GM18909 (cell line): ENCODE measurements around the gene THRSP.
A peak's percentile ranks its signal among the peaks of the same experiment; 100 is the strongest.
"Not testable (repeated sequence)": the region's sequence is repeated elsewhere in the genome, so short reads cannot be mapped to it uniquely, and the experiment has no call there.

Source experiments
- ATAC-seq: cut with Tn5 transposase; IDR thresholded peaks from one replicate; pipeline ENCODE4 v1.9.1; 2021; ENCODE audit warnings: mild to moderate bottlenecking; ENCODE audit not compliant: unreplicated experiment, poor library complexity

The THRSP gene

DNA sequence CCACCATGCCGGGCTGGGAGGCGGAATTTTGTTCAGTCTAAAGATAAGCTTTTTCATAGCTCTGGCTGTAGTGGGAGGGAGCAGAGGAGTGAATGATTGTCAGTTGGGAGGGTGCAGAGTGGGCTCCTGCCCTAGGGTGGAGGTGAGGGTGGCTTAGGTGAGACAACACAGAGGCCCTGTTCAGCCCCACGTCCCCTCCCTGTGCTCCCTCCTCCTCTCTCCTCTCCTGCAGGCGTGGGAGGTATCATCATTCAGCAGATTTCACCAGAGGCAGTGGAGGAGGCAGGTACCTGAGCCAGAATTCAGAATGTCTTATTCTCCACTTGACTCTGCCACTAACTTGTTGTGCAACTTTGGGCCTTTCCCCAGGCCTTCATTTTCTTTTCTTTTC is 1.7 kb upstream of the THRSP start:
- ATAC-seq, result no peak

DNA sequence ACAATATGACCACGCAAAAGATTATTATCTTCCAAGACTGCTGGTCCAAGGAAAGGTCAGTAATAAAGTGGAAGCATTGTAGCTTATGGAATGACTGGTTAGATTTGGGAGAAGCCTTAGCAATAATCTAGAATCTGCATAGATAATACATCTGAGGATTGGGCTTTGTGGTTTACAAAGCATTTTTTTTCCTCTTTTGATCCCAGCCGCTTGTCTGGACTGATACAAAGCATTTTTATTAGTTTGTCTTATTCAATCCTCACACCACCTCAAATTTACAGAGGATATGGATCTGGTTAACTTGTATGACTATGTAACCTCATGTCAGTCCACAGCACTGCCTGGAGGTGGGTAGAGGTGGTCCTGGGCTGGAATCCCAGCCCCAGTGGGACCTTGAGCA is 990 bp upstream of the THRSP start:
- ATAC-seq, result no peak

DNA sequence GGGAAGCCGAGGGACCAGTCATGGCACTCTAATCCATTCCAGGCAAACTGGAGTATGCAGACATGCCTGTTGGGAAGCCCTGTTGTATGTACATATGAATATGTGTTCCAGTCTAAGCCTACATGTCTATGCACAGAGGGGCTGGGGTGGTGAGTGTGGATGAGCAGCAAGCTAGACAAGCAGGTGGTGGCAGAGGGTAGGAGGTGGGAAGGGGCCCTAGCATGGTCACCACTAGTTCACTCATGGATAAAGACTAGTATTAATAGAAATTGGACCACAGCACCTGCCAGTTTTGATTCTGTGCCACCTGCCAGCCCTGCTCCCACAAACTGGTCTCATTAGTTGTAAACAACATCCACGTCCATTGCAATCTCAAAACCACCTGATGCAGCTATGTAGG is 1.5 kb downstream of the THRSP start:
- no peak for ATAC-seq

DNA sequence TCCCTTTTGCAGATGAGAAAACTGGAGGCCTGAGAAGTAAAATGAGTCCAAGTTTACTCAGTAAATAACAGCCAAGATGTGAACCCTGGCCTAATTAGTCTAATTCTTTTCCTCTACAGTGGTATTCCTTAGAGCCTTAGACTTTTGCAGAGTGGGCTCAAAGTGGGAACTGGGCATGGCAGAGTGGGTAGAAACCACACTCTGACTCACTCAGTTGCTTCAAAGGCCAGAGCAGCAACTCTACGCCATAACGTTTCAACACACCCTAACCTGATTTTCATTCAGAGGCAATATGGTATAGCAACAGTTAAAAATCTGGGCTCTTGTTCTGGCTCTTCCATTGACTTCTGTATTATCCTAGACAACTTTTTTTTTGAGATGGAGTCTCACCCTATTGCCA is 2.8 kb downstream of the THRSP start:
- ATAC-seq, result no peak

DNA sequence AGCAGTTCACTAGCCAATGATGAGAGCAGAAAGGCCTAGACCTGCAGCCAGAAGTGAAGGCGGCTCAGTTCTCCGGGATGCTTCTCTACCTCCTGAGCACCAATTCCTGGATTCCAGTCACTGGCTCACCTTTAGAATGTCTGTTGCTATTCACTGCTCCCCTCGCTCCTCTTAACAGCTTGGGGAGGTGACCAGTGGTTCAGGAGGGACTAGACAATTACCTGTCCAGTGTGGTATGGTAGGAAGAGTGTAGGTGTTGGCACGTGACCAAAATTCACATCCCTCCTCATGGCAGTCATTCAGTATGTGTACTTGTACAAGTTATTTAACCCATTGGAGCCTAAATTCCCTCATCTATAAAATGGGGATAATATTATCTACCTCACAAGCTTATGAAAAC is 4.0 kb downstream of the THRSP start:
- ATAC-seq, result no peak

DNA sequence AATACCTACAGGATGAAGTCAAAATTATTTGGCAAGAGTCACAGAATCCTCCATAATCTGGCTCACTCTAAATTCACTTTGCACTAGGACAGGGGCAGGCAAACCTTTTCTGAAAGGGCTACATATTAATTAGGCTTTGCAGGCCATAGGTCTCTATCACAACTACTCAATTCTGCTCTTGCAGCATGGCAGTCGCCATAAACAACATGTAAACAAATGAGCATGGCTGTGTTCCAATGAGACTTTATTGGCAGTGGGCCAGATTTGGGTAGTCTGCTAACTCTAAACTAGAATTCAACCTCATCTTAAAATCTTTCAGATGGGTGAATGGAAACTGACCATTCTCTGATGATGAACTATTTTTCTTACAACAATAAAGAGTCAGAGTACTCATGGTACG is 5.8 kb downstream of the THRSP start:
- no peak for ATAC-seq

DNA sequence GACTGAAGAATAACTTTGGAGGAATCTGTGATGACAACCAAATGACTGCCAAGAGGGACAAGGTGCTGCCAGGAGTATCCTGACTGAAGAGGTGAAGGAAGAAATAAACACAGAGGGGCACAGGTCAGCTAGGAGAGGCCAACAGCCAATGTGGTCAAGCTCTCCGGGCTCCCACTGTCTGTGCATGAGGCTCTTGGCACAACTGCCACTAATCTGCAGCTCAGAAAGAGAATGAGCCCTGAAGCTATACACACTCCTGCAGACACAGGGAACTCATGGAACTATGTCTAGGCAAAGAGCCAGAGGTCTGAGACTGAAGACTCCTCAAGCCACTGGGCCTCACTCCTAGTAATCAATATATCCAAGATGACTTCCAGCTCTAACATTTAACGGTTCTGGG is 7.0 kb downstream of the THRSP start:
- no peak for ATAC-seq

DNA sequence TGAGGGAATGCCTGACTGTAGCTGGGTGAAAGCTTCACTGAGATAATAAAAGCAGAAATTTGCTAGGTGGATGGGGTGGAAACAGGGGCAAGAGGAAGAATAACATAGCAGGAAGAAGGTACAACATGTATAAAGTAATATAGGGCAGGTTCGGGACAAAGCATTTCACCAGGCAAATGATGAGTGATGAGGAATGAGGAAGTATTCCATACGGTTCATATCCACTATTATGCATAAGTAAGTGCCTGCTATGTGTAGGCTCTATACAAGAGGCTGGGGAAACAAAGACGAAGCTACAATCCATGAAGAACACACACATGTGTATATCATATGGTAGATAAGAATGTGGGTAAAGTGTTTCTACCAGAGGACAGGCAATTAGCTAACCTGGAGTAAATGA is 8.1 kb downstream of the THRSP start:
- ATAC-seq, result no peak

DNA sequence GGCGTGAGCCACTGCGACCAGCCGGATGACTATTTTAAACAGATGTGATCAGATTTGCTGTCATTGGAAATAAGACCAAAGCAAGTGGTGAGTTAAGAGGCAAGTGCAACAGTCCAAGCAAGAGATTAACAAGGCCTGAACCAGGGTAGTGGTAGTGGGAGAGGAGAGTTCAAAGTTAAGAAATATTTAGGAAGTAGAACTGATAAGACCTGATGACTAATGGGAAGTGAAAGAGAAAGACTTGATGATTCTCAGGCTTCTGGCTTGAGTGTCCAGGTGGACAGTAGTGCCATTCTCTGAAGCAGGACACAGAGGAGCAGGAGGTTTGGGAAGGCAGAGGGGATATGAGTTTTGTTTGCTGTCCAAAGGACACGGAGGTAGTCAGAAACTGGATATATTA is 8.8 kb downstream of the THRSP start:
- ATAC-seq, result no peak

DNA sequence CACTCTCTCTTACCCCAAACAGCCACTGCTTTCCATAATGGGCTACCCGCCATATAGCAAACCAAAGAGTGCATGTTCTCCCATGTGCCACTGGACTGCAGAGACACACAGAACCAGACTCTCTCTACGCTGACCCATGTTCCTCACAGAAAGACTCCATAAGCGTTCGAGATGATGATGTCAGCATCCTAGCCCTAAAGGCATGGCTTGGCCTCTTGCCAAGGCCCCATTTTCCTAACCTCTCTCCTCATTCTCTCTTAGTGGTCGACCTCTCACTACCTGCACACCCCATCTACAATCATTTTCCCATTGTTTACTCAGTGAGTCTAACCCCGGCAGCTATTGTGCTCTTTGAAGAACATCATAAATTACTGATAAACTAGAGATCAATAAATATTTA is 11.1 kb downstream of the THRSP start:
- ATAC-seq, result no peak

DNA sequence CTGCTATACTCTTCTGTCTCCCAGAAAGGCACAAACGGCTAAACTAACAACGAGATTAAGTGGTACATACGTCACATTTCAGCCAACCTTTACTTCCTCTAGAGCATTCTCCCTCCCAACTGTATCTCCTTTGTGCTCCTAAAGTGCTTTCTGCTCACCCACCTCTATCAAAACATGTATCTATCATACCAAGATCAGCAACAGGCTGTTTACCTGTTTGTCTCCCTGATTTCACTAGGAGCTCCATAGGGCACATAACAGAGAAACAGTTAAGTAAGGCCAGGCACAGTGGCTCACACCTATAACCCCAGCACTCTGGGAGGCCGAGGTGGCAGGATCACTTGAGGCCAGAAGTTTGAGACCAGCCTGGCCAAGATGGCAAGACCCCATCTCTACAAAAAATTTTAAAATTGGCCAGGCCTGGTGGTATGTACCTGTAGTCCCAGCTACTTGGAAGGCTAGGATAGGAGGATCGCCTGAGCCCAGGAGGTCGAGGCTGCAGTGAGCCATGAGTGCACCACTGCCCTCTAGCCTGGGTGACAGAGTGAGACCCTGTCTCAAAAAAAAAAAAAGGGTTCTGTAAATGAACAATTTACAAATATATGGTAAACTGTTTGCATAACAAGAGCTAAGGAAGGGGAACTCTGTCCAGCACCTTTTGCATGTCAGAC is 13.2 kb downstream of the THRSP start:
- no peak for ATAC-seq

DNA sequence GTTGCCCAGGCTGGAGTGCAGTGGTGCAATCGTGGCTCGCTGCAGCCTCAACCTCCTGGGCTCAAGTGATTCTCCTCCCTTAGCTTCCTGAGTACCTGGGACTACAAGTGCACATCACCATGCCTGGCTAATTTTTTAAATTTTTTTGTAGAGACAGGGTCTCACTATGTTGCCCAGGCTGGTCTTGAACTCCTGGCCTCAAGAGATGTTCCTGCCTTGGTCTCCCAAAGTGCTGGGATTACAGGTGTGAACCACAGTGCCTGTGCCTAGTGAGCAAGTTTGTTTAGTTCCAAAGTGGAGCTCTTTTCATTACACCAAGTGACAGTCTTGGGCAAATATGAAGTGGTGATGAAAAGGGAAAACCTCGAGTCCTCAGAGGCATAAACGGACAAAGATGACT is 13.9 kb downstream of the THRSP start:
- ATAC-seq, result not testable (repeated sequence)

DNA sequence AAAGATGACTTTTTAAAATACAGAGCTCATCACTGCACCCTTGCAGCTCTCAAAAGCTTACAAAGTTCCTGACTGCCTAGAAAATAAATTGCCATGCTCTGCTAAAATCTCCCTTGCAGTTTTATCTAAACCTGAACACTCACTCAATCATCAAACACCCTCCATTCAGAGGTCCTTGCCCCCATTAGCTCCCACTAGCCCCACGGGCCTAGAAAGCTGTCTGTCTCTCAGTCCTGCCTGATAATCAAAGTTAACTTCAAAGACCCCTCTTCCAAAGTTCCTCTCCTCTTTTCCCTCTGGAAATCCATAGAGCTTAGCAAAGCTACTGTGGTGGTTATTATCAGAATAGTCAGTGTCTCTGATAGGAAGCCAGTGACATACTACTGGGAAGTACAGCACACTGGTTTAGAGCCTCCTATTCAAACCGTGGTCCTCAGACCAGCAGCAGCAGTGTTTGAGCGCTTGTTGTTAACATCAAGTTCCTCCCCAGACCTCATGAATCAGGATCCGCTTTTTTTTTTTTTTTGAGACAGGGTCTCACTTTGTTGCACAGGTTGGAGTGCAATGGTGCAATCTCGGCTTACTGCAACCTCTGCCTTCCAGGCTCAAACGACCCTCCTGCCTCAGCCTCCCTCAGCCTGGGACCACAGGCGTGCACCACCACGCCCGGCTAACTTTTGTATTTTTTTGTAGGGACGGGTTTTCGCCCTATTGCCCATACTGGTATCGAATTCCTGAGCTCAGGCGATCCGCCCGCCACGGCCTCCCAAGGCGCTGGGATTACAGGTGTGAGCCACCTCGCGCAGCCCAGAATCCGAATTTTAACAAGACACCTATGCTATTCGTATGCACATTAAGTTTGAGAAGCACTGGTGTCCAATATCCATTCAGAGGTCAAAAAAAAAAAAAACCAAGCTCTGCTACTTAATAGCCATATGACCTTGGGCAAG is 14.8 kb downstream of the THRSP start:
- no peak for ATAC-seq

DNA sequence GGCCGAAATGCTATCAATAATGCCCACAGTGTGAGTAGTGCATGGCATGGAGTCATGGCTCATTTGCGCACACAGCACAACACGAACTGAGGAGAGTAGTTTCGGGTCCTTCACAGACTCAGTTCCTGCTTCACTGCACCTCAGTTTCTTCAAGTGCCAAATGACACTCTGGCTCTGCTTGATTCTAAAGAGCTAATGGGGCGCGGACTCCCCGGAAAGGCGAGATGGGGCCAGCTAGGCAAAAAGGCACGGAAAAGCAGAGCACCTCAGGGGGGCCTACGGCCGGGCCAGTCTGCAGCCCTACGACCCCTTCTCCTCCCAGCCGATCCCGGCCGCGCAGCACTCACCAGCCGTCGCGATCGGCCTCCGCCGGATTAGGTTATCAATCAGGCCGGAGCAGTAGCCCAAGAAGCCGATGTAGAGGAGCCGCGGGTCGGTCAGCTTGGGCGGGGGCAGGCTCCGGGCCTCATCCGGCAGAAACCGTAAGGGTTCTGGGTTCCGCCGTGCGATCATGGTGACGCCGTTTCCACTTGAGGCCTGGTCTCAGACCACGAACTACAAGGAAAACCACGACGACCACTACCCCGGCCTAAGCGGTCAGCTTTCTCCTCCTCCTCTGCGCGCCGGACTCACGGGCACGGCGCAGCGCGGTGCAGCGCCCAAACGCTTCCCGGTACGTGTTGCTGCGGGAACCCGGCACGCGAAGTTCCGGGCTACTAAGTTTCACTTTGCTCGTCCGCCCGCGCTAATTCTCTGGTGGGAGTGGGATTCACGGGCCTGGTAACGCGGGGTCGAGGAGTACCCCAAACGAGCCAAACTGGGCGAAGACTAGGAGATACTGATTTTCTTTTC is 15.8 kb downstream of the THRSP start, which contains the start of gene NDUFC2:
TSS of gene NDUFC2 (minus strand) at position 631 of the 852 bp plus-strand sequence. CDS start at position 513, 118 bp downstream.
- ATAC-seq, result peak; percentile 86

DNA sequence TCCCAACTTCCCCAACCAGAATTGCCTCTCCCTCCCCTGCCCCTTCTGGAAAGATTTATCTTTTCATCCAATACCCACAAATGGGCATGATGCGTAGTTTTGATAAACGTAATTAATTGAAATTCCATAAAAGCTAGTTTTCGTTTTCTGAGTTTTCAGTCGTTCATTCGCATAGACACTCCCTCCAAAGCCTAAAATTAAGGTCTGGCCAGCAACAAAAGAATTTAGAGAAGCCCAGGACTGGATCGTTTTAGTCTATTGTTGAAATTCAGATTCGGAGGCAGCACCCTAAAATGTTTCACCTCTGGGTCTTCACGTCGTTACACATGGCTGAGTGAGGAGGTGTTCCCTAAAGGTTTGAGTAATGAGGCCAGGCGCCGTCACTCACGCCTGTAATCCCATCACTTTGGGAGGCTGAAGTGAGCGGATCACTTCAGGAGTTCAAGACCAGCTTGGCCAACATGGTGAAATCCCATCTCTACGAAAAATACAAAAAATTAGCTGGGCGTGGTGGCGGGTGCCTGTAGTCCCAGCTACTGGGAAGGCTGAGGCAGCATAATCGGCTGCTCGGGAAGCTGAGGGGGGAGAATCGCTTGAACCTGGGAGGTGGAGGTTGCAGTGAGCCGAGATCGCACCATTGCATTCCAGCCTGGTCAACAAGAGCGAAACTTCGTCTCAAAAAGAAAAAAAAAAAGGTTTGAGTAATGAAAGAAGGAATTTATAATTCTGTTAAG is 16.6 kb downstream of the THRSP start:
- ATAC-seq, result no peak

DNA sequence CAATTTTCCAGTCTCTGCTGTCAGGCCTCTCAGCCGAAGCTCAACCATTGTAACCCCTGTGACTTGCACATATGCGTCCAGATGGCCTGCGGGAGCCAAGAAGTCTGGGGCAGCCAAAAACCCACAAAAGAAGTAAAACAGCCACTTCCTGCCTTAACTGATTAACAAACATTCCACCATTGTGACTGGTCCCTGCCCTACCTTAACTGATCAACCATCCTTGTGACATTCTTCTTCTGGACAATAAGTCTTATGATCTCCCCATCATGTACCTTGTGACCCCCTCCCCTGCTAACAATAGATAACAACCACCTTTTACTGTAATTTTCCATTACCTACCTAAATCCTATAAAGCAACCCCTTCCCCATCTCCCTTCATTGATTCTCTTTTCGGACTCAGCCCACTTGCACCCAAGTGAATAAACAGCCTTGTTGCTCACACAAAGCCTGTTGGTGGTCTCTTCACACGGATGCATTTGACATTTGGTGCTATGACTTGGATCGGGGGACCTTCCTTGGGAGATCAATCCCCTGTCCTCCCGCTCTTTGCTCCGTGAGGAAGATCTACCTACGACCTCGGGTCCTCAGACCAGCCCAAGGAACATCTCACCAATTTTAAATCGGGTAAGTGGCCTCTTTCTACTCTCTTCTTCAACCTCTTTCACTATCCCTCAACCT is 17.3 kb downstream of the THRSP start:
- no peak for ATAC-seq

DNA sequence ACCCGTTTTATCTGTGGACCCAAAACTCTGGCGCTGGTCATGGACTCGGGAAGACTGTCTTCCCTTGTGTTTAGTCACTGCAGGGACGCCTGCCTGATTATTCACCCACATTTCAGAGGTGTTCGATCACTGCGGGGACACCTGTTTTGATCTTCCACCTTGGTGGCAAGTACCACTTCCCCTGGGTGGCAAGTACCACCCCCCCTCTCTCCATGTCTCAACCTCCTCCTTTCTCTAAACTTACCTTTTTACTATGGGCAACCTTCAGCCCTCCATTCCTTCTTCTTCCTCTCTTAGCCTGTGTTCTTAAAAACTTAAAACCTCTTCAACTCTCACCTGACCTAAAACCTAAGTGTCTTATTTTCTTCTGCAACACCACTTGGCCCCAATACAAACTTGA is 17.9 kb downstream of the THRSP start:
- no peak for ATAC-seq

DNA sequence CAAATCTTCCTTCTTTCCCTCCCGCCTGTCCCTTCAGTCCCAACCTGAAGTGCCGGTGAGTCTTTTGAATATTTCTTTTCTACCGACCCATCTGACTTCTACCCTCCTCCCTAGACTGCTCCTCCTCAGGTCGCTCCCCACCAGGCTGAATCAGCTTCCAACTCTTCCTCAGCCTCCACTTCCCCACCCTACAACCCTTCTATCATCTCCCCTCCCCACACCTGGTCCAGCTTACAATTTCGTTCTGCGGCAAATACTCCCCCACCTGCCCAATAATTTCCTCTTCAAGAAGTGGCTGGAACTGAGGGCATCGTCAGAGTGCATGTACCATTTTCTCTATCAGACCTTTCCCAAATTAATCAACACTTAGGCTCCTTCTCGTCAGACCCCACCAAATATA is 18.5 kb downstream of the THRSP start:
- ATAC-seq, result no peak

DNA sequence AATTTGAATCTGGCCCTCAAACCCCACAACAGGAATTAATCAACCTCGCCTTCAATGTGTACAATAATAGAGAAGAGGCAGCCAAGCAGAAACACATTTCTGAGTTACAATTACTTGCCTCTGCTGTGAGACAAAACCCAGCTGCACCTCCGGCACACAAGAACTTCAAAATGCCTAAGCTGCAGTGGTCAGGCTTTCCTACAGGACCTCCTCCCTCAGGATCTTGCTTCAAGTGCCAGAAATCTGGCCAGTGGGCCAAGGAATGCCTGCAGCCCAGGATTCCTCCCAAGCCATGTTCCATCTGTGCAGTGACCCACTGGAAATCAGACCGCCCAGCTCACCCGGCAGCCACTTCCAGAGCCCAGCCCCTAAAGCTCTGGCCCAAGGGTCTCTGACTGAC is 19.4 kb downstream of the THRSP start:
- no peak for ATAC-seq

DNA sequence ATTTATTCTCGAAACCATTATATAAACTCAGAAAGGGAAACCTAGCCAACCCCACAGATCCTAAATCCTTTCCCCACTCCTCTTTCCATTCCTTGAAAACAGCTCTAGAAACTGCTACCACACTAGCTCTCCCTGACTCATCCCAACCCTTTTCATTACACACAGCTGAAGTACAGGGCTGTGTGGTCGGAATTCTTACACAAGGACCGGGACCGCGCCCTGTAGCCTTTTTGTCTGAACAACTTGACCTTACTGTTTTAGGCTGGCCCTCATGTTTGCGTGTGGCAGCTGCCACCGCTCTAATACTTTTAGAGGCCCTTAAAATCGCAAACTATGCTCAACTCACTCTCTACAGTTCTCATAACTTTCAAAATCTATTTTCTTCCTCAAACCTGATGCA is 20.8 kb downstream of the THRSP start:
- ATAC-seq, result not testable (repeated sequence)
